ENCODE data around the gene RASL10B. TPM values are rescaled to one million over a fixed set of nuclear protein-coding genes. Genes with fewer than 3 reads are reported as not detected.

The RASL10B gene
- total RNA-seq, 2 donors from 2014 or later, result 2.4 to 24.1 TPM

DNA sequence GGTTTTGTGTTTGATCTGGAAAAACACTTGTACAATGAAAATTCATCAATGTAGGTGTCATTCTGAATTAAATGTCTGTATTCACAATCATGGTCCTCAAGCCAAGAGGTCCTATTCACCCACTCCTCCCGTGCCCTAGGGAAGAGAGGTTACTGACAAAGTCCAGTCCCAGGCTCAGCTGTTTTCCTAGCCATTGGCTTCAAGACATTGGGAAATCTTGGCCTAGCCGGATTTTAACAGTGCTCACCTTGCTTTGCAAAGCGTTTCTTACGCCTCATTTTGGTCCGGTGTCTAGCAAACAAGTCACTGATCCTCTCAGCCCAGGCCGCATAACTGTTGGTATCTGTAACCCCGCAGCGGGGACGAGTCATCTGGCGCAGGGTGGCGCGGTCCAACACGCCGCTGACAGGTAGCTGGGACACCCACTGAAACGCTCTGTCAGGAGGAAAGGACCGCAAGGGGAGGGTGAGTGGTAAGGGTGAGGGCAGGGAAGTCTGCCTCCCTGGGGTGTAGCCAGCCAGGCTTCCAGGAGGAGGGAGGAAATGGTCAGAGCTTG lies 47.3 kb downstream of the RASL10B start:
- Histone ChIP-seq H3K9me3 (no peaks in the 10 kb centered on the region), H3K36me3 (no peaks in the 10 kb centered on the region), H3K27me3 (replicated peaks; ENCODE audit: insufficient read depth) (no peaks in the 10 kb centered on the region), H3K4me1 (ENCODE audit: control insufficient read depth in 1 of 2, low read depth in 2 of 2) (peaks cover 18 to 39% of the 10 kb centered on the region in 2 donors), H3K4me3 (no peak overlapping the region), H3K27ac (no peak overlapping the region)
- DNase-seq (ENCODE audit: low spot score) (no peak), ATAC-seq (ENCODE audit: insufficient number of reproducible peaks, low FRiP score, low read depth) (no peak)
- TF ChIP-seq, protein P1, sequence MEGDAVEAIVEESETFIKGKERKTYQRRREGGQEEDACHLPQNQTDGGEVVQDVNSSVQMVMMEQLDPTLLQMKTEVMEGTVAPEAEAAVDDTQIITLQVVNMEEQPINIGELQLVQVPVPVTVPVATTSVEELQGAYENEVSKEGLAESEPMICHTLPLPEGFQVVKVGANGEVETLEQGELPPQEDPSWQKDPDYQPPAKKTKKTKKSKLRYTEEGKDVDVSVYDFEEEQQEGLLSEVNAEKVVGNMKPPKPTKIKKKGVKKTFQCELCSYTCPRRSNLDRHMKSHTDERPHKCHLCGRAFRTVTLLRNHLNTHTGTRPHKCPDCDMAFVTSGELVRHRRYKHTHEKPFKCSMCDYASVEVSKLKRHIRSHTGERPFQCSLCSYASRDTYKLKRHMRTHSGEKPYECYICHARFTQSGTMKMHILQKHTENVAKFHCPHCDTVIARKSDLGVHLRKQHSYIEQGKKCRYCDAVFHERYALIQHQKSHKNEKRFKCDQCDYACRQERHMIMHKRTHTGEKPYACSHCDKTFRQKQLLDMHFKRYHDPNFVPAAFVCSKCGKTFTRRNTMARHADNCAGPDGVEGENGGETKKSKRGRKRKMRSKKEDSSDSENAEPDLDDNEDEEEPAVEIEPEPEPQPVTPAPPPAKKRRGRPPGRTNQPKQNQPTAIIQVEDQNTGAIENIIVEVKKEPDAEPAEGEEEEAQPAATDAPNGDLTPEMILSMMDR (IDR thresholded peaks at IDR 0.05), result no peak

DNA sequence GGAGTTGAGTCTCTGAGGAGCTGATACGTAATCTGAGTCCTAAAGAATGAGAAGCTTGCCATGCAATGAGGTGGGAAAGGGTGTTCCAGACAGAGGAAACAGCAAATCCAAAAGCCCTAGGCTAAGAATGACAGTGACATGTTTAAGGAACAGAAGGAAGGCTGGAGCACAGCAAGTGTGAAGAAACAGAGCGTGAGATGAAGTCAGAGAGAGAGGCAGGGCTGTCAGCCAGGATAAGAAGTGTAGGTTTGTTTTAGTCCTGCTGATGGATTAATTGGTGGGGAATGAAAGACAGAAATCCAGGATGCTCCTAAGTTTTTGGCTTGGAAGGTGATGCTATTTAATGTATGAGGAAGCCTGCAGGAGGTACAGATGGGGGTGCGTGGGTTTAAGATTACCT lies 49.5 kb downstream of the RASL10B start:
- Histone ChIP-seq H3K9me3 (no peaks in the 10 kb centered on the region), H3K4me3 (no peak overlapping the region), H3K27me3 (replicated peaks; ENCODE audit: insufficient read depth) (no peaks in the 10 kb centered on the region), H3K27ac (no peak overlapping the region), H3K4me1 (ENCODE audit: control insufficient read depth in 1 of 2, low read depth in 2 of 2) (peaks cover 13 to 32% of the 10 kb centered on the region in 2 donors), H3K36me3 (no peaks in the 10 kb centered on the region)
- TF ChIP-seq, protein P1 (IDR thresholded peaks at IDR 0.05), result no peak
- ATAC-seq (ENCODE audit: insufficient number of reproducible peaks, low FRiP score, low read depth) (no peak), DNase-seq (ENCODE audit: low spot score) (no peak)

DNA sequence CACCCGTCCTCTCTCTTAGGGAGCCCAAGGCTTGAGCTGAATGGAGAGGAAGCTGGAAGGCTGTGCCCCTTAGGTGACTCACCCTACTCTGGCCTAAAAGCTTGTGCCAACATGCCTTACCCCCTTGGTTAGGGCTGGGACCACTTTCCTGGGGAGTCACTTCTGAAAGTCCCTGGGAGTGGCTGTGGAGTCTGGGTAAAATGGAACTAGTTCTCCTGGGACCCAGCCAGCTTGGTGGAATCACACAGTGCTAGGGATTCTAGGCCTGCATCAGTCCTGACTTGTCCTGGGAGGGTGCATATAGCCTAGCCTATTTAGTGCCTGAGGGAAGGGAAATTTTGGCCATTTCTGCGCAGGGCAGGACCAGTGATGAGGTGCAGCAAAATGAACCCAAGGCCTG lies 53.5 kb downstream of the RASL10B start:
- no peak for DNase-seq (ENCODE audit: low spot score)
- Histone ChIP-seq H3K27ac (peak overlapping the region in 1 of 2 donors; percentile 0), H3K9me3 (no peaks in the 10 kb centered on the region), H3K36me3 (no peaks in the 10 kb centered on the region), H3K4me1 (ENCODE audit: control insufficient read depth in 1 of 2, low read depth in 2 of 2) (peaks cover 13 to 42% of the 10 kb centered on the region in 2 donors), H3K4me3 (no peak overlapping the region), H3K27me3 (replicated peaks; ENCODE audit: insufficient read depth) (no peaks in the 10 kb centered on the region)
- TF ChIP-seq, protein P1 (IDR thresholded peaks at IDR 0.05), result no peak
- ATAC-seq (ENCODE audit: insufficient number of reproducible peaks, low FRiP score, low read depth), result no peak

DNA sequence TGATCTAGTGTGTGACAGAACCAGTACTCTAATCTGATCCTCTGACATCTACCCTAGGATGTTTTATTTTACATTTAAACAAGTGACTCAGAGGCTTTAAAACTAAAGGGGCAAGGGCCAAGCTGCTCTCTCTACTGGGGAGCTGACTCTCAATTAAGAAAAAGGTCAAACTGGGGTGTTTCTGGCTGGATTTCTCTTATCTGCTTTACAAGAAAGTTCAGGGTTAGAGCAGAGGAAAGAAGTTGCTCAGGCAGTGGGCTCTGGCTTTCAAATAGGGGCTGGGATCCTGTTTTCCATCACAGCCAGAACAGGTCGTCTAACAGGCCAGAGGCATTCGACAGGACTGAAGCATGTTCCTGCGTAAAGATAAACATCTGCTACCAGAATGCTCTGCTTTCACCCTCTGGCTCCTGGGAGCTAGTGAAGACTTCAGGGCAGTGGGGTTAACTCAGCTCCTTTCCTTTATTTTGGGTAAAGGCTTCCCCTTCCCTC lies 55.5 kb downstream of the RASL10B start:
- H3K36me3 ChIP-seq, result no peaks in the 10 kb centered on the region
- DNase-seq (ENCODE audit: low spot score), result no peak
- no peaks in the 10 kb centered on the region for H3K27me3 ChIP-seq (replicated peaks; ENCODE audit: insufficient read depth)
- H3K4me1 ChIP-seq (ENCODE audit: control insufficient read depth in 1 of 2, low read depth in 2 of 2), result peaks cover 13 to 42% of the 10 kb centered on the region in 2 donors
- H3K4me3 ChIP-seq, result no peak overlapping the region
- ATAC-seq (ENCODE audit: insufficient number of reproducible peaks, low FRiP score, low read depth), result no peak
- TF ChIP-seq, protein P1 (IDR thresholded peaks at IDR 0.05), result no peak
- no peak overlapping the region for H3K27ac ChIP-seq
- H3K9me3 ChIP-seq, result no peaks in the 10 kb centered on the region

DNA sequence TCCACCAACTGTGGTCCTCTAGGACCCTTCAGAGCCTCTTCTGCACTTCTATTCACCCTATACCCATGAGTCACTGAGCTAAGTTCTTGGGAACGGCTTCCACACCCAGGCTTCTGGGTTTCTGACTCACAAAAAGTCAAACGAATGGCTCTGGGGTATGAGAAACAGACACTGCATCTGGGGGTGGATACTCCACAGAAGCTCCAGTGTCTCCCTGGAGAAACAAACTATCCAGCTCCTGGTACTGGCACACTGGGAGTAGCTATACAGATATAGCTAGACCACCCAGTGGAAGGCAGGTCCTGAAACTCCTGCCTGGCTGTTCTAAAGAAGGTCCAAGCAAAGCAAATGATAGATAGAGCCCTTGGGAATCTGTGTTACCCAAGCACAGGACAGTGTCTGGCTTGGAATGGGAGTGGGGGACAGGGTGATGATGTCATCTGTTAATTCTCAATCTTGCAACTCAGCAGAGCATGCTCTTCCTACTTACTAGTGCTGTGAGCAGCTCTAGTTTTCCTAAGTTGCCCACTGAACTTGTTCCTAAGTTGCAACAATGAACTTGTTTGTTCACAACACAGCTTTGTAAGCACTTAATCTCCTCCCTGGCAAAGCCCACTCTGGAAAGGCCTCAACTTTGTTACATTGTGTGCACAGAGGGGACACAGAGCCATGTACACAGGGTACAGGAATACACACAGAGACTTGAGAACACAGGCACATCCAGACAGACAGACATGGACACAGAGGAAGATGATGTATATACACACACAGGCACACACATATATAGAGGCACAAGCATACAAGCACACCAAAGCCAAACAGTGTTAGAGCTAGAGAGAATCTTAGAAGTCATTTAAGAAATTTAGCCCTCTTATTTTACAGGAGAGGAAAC lies 57.3 kb downstream of the RASL10B start:
- DNase-seq (ENCODE audit: low spot score), result no peak
- Histone ChIP-seq H3K27me3 (replicated peaks; ENCODE audit: insufficient read depth) (no peaks in the 10 kb centered on the region), H3K4me1 (ENCODE audit: control insufficient read depth in 1 of 2, low read depth in 2 of 2) (peaks cover 7 to 36% of the 10 kb centered on the region in 2 donors), H3K27ac (peak overlapping the region in 1 of 2 donors; percentile 24), H3K4me3 (no peak overlapping the region), H3K36me3 (no peaks in the 10 kb centered on the region), H3K9me3 (no peaks in the 10 kb centered on the region)
- TF ChIP-seq, protein P1 (IDR thresholded peaks at IDR 0.05), result no peak
- ATAC-seq (ENCODE audit: insufficient number of reproducible peaks, low FRiP score, low read depth), result peak; percentile 49
